Keratinocyte (primary cell): ENCODE data around the gene MED15. TPM values are rescaled to one million over a fixed set of nuclear protein-coding genes. Genes with fewer than 3 reads are reported as not detected.

ENCODE experiments used
- DNase-seq: peaks from one replicate; pipeline ENCODE4 v3.0.0-alpha.2; 2011; ENCODE audit warnings: low read depth, missing footprints, low spot score
- FAIRE-seq: peaks from 2 replicates; lab custom pipeline; 2011; peaks lifted over from hg19 to GRCh38; lab: Jason Lieb, UNC
- H2AFZ ChIP-seq: 2 replicates; pipeline ENCODE4 v1.6.0; 2012; ENCODE audit warnings: low read length, control low read depth, inconsistent platforms; ENCODE audit not compliant: control insufficient read depth
- H3K27ac ChIP-seq: 2 replicates; pipeline ENCODE4 v1.5.1; 2011; ENCODE audit warnings: low read length; ENCODE audit not compliant: control insufficient read depth, insufficient read depth
- H3K27me3 ChIP-seq: 3 replicates; pipeline ENCODE4 v1.6.0; 2011; ENCODE audit warnings: low read length; ENCODE audit not compliant: control insufficient read depth, insufficient read depth; ENCODE audit errors: extremely low read depth
- H3K36me3 ChIP-seq, 2 experiments: 2 replicates in 1 of 2; 3 replicates in 1 of 2; pipeline ENCODE4 v1.5.1; 2011; ENCODE audit warnings: low read length in 2 of 2, mild to moderate bottlenecking in 1 of 2; ENCODE audit not compliant: control insufficient read depth in 2 of 2, insufficient read depth in 2 of 2; ENCODE audit errors: extremely low read depth in 1 of 2
- H3K4me1 ChIP-seq: 3 replicates; pipeline ENCODE4 v1.5.1; 2011; ENCODE audit warnings: low read length; ENCODE audit not compliant: control insufficient read depth, insufficient read depth; ENCODE audit errors: extremely low read depth
- H3K4me2 ChIP-seq: 3 replicates; pipeline ENCODE4 v1.6.0; 2011; ENCODE audit warnings: low read depth, low read length; ENCODE audit not compliant: control insufficient read depth, insufficient read depth; ENCODE audit errors: extremely low read depth
- H3K4me3 ChIP-seq, 3 experiments: fragments of 200-600 bp in 1 of 3; sonication (generic) in 1 of 3; 2 replicates in 2 of 3; 3 replicates in 1 of 3; pipeline ENCODE4 v1.5.1; 2011 to 2016; ENCODE audit warnings: low read length in 3 of 3, mild to moderate bottlenecking in 3 of 3, control low read depth in 2 of 3, inconsistent platforms in 1 of 3, low read depth in 1 of 3, mixed read lengths in 1 of 3, mixed run types in 1 of 3, moderate library complexity in 1 of 3; ENCODE audit not compliant: control insufficient read depth in 2 of 3, insufficient read depth in 2 of 3; ENCODE audit errors: extremely low read depth in 1 of 3
- H3K79me2 ChIP-seq: 2 replicates; pipeline ENCODE4 v1.6.0; 2012; ENCODE audit warnings: low read length; ENCODE audit not compliant: control insufficient read depth, insufficient read depth
- H3K9ac ChIP-seq: 3 replicates; pipeline ENCODE4 v1.6.0; 2011; ENCODE audit warnings: low read length; ENCODE audit not compliant: control insufficient read depth, insufficient read depth; ENCODE audit errors: extremely low read depth
- H3K9me1 ChIP-seq: 3 replicates; pipeline ENCODE4 v1.6.0; 2011; ENCODE audit warnings: low read length; ENCODE audit not compliant: control insufficient read depth, insufficient read depth; ENCODE audit errors: extremely low read depth
- H3K9me3 ChIP-seq: 2 replicates; pipeline ENCODE4 v1.5.1; 2012; ENCODE audit warnings: low read depth, low read length; ENCODE audit not compliant: control insufficient read depth
- H4K20me1 ChIP-seq: 3 replicates; pipeline ENCODE4 v1.6.0; 2011; ENCODE audit warnings: low read length; ENCODE audit not compliant: control insufficient read depth, insufficient read depth; ENCODE audit errors: extremely low read depth
- EZH2 ChIP-seq: IDR thresholded peaks from one replicate; pipeline ENCODE4 v1.6.1; 2012; ENCODE audit warnings: inconsistent platforms, mild to moderate bottlenecking, low read length, moderate library complexity
- dilution Hi-C: fragments of 300-500 bp; cut with MboI; formaldehyde crosslinking; loops from one replicate; pipeline ENCODE4 v1.7.0; 2020; ENCODE audit warnings: low sequenced_read_pairs; ENCODE audit not compliant: extremely low pct_ligation_motif_present
- polyA plus RNA-seq, 5 experiments: library from polyadenylated mRNA; depleted of rRNA in 3 of 5; stranded (reverse) in 3 of 5; stranded (forward) in 1 of 5; unstranded in 1 of 5; fragments of >200 nt; gene quantifications; 1 replicate in 1 of 5; 2 replicates in 3 of 5; 3 replicates in 1 of 5; pipeline versions ENCODE4 v1.2.1 to v1.2.3, GENCODE V29; 2011 to 2012; ENCODE audit warnings: missing spikeins in 2 of 5, low read depth in 1 of 5, low replicate concordance in 1 of 5
- TF ChIP-seq, protein P1 (sequence below), 3 experiments: IDR thresholded peaks in 1 of 3; conservative IDR thresholded peaks in 1 of 3; optimal IDR thresholded peaks in 1 of 3; 2 replicates in 2 of 3; 3 replicates in 1 of 3; pipeline versions ENCODE3 to v1.5.1; 2011; ENCODE audit warnings: low read length in 3 of 3, mild to moderate bottlenecking in 3 of 3, moderate library complexity in 2 of 3, control low read depth in 1 of 3, inconsistent platforms in 1 of 3; ENCODE audit not compliant: insufficient read depth in 2 of 3; ENCODE audit errors: extremely low read depth in 1 of 3

The MED15 gene
- polyA plus RNA-seq, 1 donor (not counting 4 experiments of a cell fraction or from before 2014, with no cell fraction given): 24.9 TPM

DNA sequence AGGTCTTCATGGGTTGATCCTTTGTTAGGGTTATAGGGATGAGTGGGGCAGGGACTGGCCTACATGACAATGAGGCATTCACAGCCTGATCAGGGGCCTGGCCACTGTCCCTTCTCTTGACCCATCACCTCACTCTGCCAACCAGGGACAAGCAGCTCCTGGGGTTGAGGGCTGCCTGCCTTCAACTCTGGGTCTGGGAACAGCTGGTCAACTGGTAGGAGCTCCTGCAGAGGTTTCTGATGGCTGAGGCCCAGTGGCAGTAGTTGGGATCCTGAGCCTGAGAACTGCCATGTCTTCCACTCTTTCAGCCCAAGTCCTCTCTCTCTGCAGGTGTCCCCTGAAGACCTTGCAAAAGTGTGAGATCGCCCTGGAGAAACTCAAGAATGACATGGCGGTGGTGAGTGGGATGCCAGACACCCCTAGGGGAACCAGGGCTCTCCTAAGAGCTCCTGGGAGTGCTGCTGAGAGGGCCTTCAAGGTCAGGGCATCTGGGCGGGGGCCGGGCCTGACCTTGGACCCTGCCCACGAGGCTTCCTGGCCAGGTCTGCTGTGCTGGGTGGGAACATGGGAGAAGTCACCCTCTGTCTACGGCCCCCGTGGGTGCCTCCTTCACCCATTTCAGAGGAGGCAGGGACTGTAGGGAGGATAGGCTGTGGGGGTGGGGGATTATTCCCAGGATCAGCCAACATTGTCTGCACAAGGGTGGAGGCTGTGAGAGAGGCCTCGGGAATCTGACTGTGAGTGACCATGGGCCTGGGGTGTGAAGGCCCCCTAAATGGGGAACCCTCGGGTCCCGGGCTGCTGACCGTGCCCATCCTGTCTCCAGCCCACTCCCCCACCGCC is 76.8 kb downstream of the MED15 start:
- peaks cover 12% of the 10 kb centered on the region for H4K20me1 ChIP-seq
- no peak for FAIRE-seq
- H3K36me3 ChIP-seq: peaks cover 65 to 68% of the 10 kb centered on the region in 2 experiments

DNA sequence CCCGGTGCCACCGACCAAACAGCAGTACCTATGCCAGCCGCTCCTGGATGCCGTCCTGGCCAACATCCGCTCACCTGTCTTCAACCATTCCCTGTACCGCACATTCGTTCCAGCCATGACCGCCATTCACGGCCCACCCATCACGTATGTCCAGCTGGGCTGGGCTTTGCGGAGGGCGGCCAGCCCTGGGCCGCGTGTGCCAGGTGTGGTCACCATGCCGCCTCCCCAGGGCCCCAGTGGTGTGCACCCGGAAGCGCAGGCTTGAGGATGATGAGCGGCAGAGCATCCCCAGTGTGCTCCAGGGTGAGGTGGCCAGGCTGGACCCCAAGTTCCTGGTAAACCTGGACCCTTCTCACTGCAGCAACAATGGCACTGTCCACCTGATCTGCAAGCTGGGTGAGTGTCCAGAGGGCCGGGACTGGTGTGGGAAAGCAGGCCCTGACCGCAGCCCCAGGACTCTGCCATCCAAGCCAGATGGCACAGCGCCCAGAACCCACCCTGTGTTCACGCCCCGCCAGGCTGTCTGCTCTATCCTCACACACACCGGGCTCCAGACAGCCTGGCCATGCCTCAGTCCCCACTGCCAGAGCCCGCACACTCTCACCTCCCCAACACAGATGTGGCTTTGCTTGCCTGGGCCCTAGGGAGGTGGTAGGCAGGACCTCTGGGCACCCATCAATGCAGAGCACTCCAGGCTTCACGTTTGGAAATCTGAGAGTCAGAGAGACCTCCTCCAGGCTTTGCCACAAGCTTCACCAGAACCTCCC is 77.6 kb downstream of the MED15 start:
- TF ChIP-seq EZH2: no peak
- Histone ChIP-seq H3K4me2 (no peak overlapping the region), H3K9ac (no peak overlapping the region), H3K4me3 (no peak overlapping the region), H3K27ac (no peak overlapping the region), H3K4me1 (peaks cover 33% of the 10 kb centered on the region), H3K9me1 (no peaks in the 10 kb centered on the region), H3K9me3 (no peaks in the 10 kb centered on the region), H2AFZ (no peak overlapping the region), H4K20me1 (peaks cover 12% of the 10 kb centered on the region), H3K79me2 (peaks cover 21% of the 10 kb centered on the region), H3K36me3 (peaks cover 57 to 65% of the 10 kb centered on the region in 2 experiments), H3K27me3 (no peaks in the 10 kb centered on the region)
- no peak for DNase-seq
- no peak for FAIRE-seq
- dilution Hi-C loops: no loop called here

More for the DNA sequence above, 76.8 kb downstream of the MED15 start:
- no peaks in the 10 kb centered on the region for H3K27me3 ChIP-seq
- H3K9ac ChIP-seq: no peak overlapping the region
- H3K79me2 ChIP-seq: peaks cover 24% of the 10 kb centered on the region
- H3K4me3 ChIP-seq: no peak overlapping the region
- dilution Hi-C loops: no loop called here
- H2AFZ ChIP-seq: no peak overlapping the region
- no peaks in the 10 kb centered on the region for H3K9me3 ChIP-seq
- no peaks in the 10 kb centered on the region for H3K9me1 ChIP-seq
- no peak overlapping the region for H3K27ac ChIP-seq
- no peak for DNase-seq
- H3K4me2 ChIP-seq: no peak overlapping the region
- peaks cover 33% of the 10 kb centered on the region for H3K4me1 ChIP-seq
- TF ChIP-seq, protein P1, sequence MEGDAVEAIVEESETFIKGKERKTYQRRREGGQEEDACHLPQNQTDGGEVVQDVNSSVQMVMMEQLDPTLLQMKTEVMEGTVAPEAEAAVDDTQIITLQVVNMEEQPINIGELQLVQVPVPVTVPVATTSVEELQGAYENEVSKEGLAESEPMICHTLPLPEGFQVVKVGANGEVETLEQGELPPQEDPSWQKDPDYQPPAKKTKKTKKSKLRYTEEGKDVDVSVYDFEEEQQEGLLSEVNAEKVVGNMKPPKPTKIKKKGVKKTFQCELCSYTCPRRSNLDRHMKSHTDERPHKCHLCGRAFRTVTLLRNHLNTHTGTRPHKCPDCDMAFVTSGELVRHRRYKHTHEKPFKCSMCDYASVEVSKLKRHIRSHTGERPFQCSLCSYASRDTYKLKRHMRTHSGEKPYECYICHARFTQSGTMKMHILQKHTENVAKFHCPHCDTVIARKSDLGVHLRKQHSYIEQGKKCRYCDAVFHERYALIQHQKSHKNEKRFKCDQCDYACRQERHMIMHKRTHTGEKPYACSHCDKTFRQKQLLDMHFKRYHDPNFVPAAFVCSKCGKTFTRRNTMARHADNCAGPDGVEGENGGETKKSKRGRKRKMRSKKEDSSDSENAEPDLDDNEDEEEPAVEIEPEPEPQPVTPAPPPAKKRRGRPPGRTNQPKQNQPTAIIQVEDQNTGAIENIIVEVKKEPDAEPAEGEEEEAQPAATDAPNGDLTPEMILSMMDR (optimal IDR thresholded peaks at IDR 0.05 in 1 of 3, IDR thresholded peaks at IDR 0.05 in 1 of 3, conservative IDR thresholded peaks at IDR 0.05 in 1 of 3; ENCODE audit: extremely low read depth in 1 of 3, insufficient read depth in 2 of 3, low read length in 3 of 3): no peak
- TF ChIP-seq EZH2: no peak
